Measurements from ENCODE around the gene SLC19A2. TPM values are rescaled to one million over a fixed set of nuclear protein-coding genes. Genes with fewer than 3 reads are reported as not detected.
"Not testable (repeated sequence)": the region's sequence is repeated elsewhere in the genome, so short reads cannot be mapped to it uniquely, and the experiment has no call there.

Gene SLC19A2
- 3.3 TPM for polyA plus RNA-seq (2013, experiment 1 of 2; ENCODE audit: insufficient read length)
- polyA plus RNA-seq (2013, experiment 2 of 2; ENCODE audit: insufficient read length), result 3.8 TPM

GRCh38 chr1:169485431-169486280 is at the start of gene SLC19A2:
SLC19A2 (minus strand) TSS chr1:169485944; CDS start chr1:169485766, 178 bp downstream.
- peak; percentile 99 for DNase-seq

GRCh38 chr1:169534653-169535052 is 48.9 kb upstream of the SLC19A2 start:
- no peak for DNase-seq

- not testable (repeated sequence) for DNase-seq
Observed at GRCh38 chr1:169533528-169534190, 47.9 kb upstream of the SLC19A2 start.

GRCh38 chr1:169530448-169530847 is 44.7 kb upstream of the SLC19A2 start:
- no peak for DNase-seq

GRCh38 chr1:169529068-169529642 is 43.4 kb upstream of the SLC19A2 start:
- DNase-seq, result no peak

- no peak for DNase-seq
Observed at GRCh38 chr1:169528215-169529067, 42.7 kb upstream of the SLC19A2 start.

GRCh38 chr1:169527451-169528214 is 41.9 kb upstream of the SLC19A2 start:
- DNase-seq, result peak; percentile 6

- no peak for DNase-seq
Observed at GRCh38 chr1:169527001-169527400, 41.3 kb upstream of the SLC19A2 start.

GRCh38 chr1:169526120-169526832 is 40.5 kb upstream of the SLC19A2 start:
- DNase-seq, result no peak

GRCh38 chr1:169525391-169525790 is 39.6 kb upstream of the SLC19A2 start:
- no peak for DNase-seq

GRCh38 chr1:169523904-169524303 is 38.2 kb upstream of the SLC19A2 start:
- no peak for DNase-seq

GRCh38 chr1:169521226-169521625 is 35.5 kb upstream of the SLC19A2 start:
- DNase-seq, result no peak

GRCh38 chr1:169517558-169518186 is 31.9 kb upstream of the SLC19A2 start:
- DNase-seq, result no peak

GRCh38 chr1:169515641-169516040 is 29.9 kb upstream of the SLC19A2 start:
- DNase-seq, result no peak

GRCh38 chr1:169514566-169515270 is 29.0 kb upstream of the SLC19A2 start:
- no peak for DNase-seq

GRCh38 chr1:169513208-169513607 is 27.5 kb upstream of the SLC19A2 start:
- DNase-seq, result no peak

- peak; percentile 30 for DNase-seq
Observed at GRCh38 chr1:169511316-169512005, 25.7 kb upstream of the SLC19A2 start.

- DNase-seq, result no peak
Observed at GRCh38 chr1:169510060-169510459, 24.3 kb upstream of the SLC19A2 start.

- no peak for DNase-seq
Observed at GRCh38 chr1:169509354-169509753, 23.6 kb upstream of the SLC19A2 start.
